Endometrial microvascular endothelial cells (primary cell): ENCODE measurements around the gene GPR78. TPM values are rescaled to one million over a fixed set of nuclear protein-coding genes. Genes with fewer than 3 reads are reported as not detected.

Source experiments
- in situ Hi-C: cut with HindIII; loops from 2 replicates; pipeline ENCODE4 v1.10.0; 2017; ENCODE audit warnings: low sequenced_read_pairs, low pct_unique_long_range_greater_than_20kb; ENCODE audit errors: inconsistent ontology term
- total RNA-seq: library from RNA; depleted of rRNA; stranded (reverse); fragments of >200 nt; gene quantifications from one replicate; pipeline ENCODE4 v1.2.3, GENCODE V29; 2015; ENCODE audit errors: inconsistent ontology term

Gene GPR78
- total RNA-seq, 1 donor from 2014 or later = not detected

DNA sequence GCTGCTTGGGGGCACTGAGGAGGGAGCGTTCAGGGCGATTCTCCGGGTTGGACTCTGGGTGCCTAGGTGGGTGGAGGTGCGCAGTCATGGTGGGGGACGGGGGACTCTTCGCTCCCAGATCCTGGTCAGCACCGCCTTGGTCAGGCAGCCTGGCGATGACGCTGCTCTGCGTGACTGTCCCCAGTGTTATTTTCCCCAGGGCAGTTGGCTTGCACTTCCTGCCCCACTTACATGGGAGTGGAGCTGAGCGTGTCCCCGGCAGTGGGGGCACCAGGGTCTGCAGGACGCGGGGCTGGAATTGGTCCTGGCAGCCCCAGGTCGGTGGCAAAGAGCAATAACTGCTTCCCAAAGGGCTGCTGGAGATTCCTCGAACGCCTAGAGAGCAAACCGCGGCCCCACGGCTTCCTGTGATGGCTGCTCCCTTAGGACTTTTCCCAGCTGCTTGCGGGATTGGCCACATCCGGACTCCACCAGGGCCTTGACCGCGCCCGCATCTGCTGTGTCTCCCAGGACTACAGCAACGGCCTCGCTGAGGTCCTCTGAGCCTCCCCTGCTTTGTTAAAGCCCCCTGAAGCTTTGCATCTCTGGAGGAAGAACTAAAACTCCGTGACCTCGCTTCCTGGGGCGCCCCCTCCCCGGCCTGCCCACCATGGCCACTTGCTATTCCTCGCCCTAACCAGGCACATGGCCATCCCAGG is 35.3 kb upstream of the GPR78 start:
- in situ Hi-C loops = no loop called here

- in situ Hi-C loops = no loop called here
These were observed 34.8 kb upstream of the GPR78 start for GRCh38 chr4:8545439-8545765.

DNA sequence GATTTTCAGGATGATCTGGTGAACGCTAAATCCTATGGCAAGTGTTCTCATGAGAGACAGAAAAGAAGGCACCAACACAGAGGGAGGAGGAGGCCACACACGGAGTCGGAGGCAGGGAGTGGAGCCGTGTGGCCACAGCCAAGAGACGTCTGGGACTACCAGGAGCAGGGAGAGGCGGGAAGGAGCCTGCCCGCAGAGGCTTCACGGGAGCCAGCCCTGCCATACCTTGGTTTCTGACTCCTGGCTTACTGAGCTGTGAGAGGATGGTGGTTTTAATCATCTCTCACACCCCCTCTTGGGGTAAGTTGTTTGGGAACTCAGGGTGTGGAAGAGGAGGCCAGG is 33.5 kb upstream of the GPR78 start:
- in situ Hi-C loops = no loop called here

- in situ Hi-C loops = no loop called here
These were observed 32.9 kb upstream of the GPR78 start for GRCh38 chr4:8547108-8547911.

DNA sequence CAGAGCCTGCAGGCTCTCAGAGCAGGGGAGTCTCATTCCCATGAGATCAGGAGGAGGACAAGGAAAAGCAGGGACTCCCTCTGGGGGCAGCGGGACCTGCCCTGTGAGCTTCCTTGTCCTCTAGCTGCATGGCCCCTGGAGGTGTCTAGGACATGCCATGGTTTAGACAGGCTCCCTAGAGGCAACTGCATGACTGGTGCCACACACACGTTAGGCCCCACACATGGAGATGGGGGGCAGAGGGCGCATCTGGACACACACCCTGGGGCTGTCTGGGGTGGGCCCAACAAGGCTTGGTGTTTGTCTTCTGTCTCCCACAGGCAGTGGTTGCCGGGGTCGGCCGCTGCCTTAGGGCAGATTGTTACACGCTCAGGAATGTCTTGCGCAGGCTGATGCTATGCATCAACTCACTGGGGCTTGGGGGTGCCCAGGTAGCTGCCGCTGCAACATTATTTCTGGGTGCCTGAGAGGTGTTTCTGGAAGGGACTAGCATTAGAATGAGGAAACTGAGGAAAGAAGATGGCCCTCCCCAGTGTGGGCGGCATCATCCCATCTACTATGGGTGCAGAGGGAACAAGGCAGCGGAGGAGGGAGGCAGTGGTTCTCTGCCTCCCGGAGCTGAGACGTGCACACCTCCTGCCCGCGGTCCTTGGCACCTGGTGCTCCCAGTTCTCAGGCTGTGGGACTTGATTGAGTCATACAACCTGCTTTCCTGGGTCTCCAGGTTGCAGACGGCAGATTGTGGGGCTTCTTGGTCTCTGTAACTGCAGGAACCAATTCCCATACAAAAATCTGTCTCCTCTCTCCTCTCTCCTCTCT is 32.1 kb upstream of the GPR78 start:
- in situ Hi-C loops = no loop called here

DNA sequence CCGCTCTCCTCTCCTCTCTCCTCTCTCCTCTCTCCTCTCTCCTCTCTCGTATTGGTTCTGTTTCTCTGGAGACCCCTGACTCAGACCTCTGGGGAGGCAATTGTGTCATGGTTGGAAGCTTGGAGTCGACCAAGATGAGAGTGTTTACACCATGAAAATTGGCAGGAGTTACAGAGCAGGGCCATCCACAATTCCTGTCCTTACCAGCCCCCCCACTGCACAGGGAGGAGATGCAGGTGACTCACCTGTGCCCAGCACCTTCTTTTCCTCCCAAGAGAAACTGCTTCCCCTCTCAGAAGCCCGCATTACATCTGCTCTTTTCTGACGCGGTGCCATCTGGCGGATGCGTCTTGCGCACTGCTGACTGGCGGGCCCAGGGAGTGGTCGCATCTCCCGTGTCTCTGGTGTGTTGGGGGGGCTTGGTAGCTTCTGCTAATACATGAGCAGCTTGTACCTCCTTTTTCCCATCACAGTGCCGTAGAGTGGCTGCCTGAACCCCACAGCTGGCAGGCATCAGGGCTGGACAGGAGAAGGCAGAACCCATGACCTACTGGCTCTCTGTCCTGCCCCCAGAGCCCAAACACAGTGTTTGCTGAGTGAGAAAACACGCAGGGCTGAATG is 31.4 kb upstream of the GPR78 start:
- in situ Hi-C loops = no loop called here

DNA sequence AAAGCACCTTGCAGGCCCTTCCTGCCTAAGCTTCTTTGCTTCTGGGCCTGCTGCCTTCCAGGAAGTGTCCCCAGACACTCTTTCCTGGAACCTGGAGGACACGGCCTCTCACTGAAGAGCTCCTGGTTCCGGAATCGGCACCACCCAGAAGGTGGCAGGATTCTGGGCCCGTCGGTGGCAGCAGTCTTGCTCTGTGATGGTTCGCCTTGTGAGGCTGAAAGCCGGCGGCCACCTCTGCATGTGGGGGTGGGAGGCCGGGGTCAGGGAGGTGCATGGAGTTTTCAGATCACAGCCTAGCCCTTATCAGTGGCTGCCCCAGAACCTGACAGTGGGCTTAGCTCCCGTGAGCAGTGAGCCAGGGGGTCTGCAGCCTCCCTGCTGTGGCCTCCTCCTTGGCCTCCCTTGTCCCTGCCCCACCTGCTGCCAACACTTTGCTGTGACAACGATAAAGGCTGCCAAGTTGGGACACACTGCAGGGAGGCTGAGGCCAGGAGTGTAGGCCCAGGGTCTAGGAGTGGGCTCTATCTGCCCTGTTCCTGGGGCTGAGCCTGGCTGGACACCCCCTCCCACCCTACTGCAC is 30.8 kb upstream of the GPR78 start:
- in situ Hi-C loops = no loop called here

GRCh38 chr4:8550691-8551090 is 29.5 kb upstream of the GPR78 start:
- in situ Hi-C loops = no loop called here

GRCh38 chr4:8552024-8552423 is 28.2 kb upstream of the GPR78 start:
- in situ Hi-C loops = no loop called here

DNA sequence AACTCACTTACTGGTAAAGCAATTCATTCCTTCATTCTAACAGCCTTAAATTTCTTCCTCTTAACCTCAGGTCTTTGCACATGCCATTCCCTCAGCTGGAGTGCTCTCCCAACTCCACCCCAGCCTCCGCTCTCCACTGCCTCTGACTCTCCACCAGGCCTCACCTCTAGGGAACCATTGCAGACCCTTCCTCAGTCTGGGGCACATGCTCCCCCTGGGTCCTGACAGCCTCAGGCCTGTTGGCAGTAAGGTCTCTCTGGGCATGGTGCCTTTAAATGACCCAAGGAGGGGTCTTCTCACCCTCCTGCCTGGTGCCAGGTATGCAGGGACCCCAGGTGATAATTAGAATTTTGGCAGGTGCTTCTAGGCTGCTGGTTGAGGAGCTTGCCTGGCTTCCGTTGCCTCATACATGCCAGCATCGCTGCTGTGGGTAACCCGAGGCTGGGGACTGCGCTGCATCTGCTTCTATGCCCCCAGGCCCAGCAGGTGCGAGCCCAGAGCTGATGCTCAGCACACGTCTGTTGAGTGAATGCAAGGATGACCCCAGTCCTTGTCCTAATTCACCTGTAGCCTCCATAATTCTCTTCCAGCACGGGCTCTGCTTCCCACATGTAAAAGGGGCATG is 27.5 kb upstream of the GPR78 start:
- in situ Hi-C loops = no loop called here

- in situ Hi-C loops = no loop called here
These were observed 27.0 kb upstream of the GPR78 start for GRCh38 chr4:8553216-8553615.

GRCh38 chr4:8553991-8554405 is 26.2 kb upstream of the GPR78 start:
- in situ Hi-C loops = no loop called here

- in situ Hi-C loops = no loop called here
These were observed 25.6 kb upstream of the GPR78 start for GRCh38 chr4:8554555-8555100.

GRCh38 chr4:8555716-8556115 is 24.5 kb upstream of the GPR78 start:
- in situ Hi-C loops = no loop called here

- in situ Hi-C loops = no loop called here
These were observed 23.6 kb upstream of the GPR78 start for GRCh38 chr4:8556341-8557150.

DNA sequence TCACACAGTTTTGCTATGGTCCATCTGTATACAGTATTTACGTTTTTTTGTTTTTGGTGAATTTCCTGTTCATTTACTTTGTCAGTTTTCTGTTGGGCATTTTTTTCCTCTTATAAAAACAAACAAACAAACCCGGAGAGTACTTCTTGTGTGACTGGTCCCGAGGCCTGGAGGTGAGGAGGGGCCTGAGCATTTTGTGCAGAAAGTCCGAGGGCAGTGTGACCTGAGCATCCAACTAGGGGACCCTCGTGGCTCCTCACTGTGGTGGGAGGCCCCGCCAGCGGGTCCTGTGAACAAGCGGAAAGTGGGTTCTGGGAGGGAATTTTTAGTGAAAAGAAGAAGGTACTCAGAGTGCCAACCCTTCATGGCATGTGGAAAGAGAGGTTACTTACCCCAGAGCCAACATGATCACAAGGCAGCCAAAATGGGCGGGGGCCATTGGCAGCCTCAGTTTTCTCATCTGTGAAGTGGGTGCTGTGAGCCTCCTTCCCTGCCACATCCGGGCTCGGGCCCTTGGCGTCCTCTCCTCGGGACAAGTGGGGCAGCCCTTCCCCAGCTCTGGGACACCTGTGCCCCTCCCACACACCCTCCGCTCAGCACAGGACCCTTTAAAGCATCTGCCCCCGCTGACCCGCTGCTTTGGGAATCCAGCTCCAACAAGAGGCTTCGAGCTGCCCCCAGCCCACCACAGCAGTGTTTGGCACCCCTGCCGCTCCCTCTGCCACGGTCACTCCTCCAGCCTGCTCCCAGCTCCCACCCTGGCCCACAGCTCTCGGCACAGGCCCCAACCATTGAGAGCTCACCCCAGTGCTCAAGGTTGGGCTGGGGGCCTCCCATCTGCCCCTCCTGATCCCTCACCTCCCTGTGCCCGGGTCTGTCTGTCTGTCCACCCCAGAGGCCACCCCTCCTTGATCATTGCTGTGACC is 22.8 kb upstream of the GPR78 start:
- in situ Hi-C loops = no loop called here
